GM18867 (cell line): Measurements from ENCODE around the gene D2HGDH.
"Not testable (repeated sequence)": the region's sequence is repeated elsewhere in the genome, so short reads cannot be mapped to it uniquely, and the experiment has no call there.

Experiments used
- ATAC-seq: cut with Tn5 transposase; IDR thresholded peaks from one replicate; pipeline ENCODE4 v1.9.1; 2021; ENCODE audit warnings: mild to moderate bottlenecking, moderate library complexity; ENCODE audit not compliant: unreplicated experiment

D2HGDH gene

DNA sequence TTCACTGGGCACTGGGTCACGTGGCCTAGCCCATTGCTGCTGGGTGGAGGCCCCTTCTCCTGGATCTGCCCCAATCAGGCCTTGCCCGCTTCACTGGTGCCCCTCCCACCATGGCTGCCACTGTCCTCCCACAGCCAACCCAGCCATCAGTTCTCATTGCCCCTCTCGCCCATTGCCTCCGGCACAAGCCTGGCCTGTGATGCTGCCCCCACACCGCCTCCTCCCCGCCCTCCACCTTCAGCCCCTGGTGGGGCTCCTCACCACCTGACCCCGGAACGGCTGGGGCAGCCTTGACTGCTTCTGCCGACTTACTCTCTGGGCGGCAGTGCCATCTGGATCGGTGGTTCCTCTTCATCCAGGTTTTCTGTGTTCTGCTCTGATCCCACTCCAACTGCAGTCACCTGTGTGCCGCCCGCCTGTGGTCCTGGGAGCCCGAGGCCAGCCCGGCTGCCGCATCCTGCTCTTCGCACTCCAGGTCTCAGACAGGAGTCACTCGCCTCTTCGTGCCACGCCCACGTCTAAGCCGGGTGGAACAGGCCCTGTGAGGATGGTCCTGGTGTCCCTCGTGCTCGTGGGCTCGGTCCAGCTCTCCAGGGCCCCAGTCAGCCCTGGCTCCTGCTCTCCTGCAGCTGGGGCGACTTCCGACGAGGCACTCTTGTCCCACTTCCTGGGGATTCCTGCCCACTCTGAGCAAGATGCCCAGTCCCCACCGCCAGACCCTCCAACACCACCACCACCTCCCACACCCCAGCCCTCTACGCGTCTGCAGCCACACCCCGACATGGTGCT lies 14.2 kb downstream of the D2HGDH start:
- ATAC-seq: no peak

DNA sequence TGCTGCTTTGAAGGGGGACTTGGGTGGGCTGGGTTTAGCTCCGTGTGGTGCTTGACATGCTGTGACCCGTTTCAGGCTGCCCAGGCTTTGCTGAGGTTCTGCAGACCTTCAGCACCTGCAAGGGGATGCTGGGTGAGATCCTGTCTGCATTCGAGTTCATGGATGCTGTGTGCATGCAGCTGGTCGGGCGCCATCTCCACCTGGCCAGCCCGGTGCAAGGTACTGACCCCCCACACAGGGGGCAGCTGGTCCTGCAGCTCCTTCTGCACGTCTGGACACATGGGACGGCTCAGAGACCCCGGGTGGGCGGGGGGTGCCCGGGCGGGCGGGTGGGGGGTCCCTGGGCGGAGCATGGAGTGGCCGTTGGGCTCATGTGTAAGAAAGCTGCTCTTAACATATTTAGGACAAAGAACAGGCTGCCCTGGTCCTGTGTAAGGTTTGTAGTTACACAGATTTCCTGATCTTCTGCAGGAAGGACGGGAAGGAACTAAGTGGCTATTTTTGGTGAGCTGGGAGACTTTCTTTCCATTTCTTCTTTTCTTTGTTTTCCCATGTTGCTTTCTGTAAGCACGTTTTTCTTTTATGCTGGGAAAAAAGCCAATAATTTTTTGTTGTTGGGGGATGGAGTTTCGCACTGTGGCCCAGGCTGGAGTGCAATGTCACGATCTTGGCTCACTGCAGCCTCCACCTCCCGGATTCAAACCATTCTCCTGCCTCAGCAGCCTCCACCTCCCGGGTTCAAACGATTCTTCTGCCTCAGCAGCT lies 15.8 kb downstream of the D2HGDH start:
- ATAC-seq: no peak

DNA sequence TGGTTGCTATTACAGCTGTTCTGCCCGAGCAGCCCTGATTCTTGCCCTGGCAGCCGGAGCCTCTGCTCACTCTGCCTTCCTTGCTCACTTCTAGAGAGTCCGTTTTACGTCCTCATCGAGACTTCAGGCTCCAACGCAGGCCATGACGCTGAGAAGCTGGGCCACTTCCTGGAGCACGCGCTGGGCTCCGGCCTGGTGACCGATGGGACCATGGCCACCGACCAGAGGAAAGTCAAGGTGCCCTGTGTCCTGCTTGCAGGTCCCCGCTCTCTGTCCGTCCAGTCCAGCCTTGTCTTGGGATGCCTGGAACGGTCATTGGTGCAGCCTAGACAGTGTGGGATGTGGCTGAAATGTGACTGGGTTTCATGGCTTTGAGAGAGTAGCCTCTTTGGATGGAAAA lies 16.7 kb downstream of the D2HGDH start:
- no peak for ATAC-seq

- ATAC-seq: no peak
Measured at GRCh38 chr2:241751776-241752175, 17.3 kb downstream of the D2HGDH start.

- no peak for ATAC-seq
Measured at GRCh38 chr2:241752253-241752652, 17.8 kb downstream of the D2HGDH start.

DNA sequence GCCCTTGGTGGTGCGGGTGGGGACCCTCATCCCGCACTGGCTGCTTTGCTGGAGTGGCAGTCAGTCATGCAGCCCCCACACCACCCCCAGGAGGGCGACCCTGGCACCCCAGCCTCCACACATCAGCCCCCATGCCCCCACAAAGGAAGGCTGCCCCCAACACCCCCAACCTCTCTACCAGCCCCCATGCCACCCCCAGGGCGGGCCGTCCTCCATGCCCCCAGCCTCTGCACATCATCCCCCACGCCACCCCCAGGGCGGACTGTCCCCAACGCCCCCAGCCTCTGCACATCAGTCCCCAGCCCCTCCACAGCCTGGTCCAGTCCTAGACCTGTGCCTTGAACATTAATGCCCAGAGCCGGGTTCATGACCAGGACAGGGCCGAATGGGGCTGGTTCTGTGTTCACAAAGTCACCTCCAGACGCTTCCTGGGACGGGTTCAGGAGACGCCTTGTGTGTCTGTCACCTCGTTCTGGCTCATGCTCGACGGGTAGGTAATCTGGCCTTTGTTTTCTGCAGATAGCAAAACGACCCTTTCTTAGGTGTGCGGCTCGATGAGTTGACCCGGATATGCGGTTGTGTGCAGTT lies 18.4 kb downstream of the D2HGDH start:
- ATAC-seq: no peak

- no peak for ATAC-seq
Measured at GRCh38 chr2:241753493-241753892, 19.1 kb downstream of the D2HGDH start.

DNA sequence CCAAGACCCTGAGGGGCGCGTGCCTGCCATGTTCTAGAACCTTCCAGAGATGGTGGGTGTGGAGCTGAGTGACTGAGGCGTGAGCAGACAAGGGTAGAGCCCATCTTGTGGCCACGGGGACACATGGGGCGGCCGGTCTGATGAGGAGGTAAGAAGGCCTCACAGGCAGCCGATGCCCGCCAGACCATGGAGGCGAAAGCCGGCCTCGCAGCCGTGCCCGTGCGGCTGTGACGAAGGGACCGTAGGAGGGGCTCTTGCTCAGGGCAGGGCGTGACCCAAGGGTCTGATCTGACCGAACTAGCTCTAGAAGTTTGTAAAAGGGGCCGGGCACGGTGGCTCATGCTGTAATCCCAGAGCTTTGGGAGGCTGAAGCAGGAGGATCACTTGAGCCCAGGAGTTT lies 19.6 kb downstream of the D2HGDH start:
- no peak for ATAC-seq

GRCh38 chr2:241755166-241755565 lies 20.7 kb downstream of the D2HGDH start:
- no peak for ATAC-seq

DNA sequence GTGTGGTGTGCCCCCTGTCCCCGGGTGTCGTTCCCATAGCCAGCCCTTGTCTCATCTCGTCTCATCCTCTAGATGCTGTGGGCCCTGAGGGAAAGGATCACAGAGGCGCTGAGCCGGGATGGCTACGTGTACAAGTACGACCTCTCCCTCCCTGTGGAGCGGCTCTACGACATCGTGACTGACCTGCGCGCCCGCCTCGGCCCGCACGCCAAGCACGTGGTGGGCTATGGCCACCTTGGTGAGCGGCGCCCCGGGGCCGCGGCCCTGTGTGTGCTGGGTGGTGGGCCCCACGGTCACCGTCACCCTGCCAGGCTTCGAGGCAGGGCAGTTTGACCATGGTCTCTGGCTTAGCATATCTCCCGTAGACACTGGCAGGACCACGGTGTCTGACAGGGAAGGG lies 21.3 kb downstream of the D2HGDH start:
- ATAC-seq: no peak

DNA sequence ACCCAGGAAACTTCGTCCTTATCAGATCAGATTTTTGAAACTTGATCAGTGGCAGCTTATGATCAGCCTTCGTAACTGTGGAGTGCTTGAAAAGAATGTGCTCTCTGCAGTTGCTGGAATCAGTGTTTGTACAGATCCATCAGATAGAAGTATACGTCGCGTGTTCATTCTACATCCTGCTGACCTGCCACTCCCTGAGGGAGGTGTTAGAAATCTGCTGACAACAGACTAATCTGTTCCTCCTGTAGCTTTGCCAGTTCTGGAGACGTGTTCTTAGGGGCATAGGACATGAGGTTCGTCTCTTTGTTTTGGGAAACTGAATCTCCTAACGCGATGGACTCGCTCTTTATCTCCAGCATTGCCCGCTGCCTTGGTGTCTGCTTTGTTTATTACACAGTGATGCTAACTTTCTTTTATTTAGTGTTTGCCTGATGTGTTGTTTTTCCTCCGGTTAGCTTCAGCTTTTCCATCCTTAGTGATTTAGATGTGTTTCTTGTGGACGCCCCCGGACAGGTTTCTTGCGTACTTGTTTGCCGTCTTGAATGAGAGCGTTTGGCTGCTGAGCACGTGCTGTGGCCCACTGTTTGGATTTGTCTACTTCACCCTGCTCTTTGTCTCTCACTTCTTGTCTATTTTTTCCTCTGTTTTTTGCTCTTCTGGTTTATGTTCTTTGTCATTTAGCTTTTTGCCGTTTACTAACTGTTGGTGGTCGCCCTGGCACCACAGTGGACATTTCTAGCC lies 24.8 kb downstream of the D2HGDH start:
- no peak for ATAC-seq

DNA sequence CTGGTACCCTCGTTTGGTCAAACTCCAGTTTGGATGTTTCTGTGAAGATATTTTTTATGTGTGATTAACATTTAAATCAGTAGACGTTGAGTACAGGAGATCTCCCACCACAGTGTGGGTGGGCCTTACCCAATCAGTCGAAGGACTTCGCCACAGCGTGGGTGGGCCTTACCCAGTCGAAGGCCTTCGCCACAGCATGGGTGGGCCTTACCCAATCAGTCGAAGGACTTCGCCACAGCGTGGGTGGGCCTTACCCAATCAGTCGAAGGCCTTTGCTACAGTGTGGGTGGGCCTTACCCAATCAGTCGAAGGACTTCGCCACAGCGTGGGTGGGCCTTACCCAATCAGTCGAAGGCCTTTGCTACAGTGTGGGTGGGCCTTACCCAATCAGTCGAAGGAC lies 25.5 kb downstream of the D2HGDH start:
- not testable (repeated sequence) for ATAC-seq

DNA sequence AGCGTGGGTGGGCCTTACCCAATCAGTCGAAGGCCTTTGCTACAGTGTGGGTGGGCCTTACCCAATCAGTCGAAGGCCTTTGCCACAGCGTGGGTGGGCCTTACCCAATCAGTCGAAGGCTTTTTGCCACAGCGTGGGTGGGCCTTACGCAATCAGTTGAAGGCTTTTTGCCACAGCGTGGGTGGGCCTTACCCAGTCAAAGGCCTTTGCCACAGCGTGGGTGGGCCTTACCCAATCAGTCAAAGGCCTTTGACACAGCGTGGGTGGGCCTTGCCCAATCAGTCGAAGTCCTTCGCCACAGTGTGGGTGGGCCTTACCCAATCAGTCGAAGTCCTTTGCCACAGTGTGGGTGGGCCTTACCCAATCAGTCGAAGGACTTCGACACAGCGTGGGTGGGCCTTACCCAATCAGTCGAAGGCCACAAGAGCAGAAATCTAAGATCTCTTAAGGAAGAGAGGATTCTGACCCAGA lies 25.9 kb downstream of the D2HGDH start:
- no peak for ATAC-seq

- no peak for ATAC-seq
Measured at GRCh38 chr2:241762321-241762932, 28.0 kb downstream of the D2HGDH start.

DNA sequence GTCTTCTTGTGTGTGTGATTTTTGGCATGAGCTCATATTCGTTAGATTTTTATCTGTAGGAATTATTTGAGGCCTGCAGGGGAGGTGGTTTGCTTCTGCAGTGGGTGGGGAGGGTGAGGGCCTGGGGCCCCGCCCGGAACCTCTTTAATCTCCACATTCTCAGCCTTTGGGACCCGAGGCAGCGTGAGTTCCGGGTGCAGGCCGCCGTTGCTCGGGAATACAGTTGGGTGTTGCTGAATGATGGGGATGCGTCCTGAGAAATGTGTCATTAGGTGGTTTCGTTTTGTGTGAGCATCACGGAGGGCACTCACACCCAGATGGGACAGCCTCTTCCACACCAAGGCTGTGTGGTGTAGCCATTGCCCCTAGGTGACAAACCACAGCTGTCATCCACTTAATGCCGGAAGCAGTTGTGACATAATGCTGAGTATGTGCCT lies 28.5 kb downstream of the D2HGDH start:
- ATAC-seq: peak; percentile 93

DNA sequence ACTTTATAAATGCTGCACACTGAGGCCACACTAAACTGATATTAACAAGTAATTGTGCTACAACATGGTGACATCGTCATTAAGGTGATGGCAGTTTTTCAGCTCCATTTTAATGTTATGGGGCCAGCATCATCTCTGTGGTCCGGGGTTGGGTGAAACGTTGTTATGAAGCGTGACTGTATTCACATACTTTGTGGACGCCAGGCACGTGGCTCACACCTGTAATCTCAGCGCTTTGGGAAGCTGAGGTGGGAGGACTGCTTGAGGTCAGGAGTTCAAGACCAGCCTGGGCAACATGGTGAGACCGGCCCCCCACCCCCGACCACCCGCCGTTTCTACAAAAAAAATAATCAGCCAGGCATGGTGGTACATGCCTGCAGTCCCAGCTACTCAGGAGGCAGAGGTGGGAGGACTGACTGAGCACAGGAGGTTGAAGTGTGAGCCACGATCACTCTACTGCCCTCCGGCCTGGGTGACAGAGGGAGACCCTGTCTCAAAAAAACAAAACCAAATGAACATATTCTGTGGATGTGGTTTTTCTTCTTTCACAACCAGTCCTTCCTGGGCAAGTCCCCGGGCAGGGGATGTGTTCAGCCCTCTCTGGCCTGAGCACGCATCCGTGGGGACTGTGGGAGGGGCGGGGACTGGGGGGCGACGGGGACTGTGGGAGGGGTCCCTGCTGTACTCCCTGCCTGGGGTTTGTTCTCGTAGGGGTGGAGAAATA lies 29.3 kb downstream of the D2HGDH start:
- no peak for ATAC-seq

DNA sequence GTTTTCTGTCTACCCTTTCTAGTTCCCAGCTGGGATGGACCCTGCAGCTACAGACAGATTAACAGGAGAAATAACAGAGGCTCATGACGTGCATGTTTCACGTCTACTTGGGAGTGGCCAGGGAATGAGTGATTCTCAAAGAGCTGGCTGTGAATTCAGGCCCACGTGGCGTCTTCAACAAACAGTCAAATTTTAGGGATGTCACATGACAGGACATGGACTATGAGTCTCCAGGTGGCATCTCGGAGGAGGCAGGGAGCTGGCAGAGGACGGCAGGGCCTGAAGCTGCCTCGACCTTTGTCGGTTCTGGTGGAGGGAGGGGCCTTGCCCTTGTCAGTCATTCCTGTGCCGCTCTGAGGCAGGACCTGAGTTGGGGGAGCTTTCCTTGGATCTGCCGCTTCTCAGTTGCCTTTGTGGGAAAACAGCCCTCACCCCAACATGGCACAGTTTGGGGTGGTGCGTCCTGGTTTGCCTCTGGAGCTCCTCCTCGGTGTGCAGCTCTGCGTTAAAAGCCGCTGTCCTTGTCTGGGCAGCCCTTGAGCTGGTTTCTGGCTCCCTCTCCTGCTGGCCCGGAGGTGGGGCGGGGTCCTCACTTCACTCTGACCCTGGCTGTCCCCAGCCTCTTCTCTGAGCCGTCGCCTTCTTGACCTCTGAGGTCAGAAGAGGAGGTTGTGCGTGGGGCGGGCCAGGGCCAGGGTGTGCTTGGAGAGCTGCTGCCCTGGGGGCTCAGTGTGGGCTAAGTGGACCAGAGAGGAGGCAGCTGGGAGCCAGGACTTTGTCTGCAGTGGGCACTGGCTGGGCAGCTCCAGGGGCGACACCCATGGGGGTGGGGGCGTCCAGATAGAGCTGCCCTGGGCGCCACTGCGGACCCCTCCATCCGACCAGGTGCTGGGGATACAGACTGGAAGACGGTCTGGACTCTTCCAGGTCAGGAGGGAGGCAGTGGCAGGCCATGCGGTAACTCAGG lies 30.1 kb downstream of the D2HGDH start:
- no peak for ATAC-seq

DNA sequence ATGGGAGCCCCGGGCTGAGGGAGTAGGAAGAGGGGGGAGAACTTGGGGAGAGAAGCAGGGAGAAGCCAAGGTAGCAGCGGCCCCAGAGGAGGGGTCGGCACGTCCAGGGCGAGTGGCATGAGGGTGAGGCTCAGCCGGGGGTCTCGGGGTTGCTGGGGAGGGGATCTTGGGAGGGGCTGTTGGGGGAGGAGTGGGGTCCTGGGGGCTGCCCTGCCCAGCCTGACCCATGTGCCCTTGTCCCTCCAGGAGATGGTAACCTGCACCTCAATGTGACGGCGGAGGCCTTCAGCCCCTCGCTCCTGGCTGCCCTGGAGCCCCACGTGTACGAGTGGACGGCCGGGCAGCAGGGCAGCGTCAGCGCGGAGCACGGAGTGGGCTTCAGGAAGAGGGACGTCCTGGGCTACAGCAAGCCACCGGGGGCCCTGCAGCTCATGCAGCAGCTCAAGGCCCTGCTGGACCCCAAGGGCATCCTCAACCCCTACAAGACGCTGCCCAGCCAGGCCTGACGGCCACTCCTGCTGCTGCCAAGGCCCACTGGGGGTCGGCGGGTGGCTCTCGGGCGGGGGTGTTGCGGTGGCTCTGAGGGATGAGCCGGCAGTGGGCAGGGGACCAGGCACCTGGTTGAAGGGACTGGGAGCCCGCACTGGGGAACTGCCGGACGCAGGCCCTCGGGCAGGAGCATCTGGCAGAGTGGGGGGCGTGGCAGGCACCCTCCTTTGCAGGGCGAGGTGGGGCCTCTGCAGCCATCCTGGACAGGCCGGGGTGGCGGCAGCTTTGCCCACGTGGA lies 33.2 kb downstream of the D2HGDH start:
- no peak for ATAC-seq
